Measurements from ENCODE around the gene AWAT1.
A peak's percentile ranks its signal among the peaks of the same experiment; 100 is the strongest.
"Not testable (repeated sequence)": the region's sequence is repeated elsewhere in the genome, so short reads cannot be mapped to it uniquely, and the experiment has no call there.

Gene AWAT1

DNA sequence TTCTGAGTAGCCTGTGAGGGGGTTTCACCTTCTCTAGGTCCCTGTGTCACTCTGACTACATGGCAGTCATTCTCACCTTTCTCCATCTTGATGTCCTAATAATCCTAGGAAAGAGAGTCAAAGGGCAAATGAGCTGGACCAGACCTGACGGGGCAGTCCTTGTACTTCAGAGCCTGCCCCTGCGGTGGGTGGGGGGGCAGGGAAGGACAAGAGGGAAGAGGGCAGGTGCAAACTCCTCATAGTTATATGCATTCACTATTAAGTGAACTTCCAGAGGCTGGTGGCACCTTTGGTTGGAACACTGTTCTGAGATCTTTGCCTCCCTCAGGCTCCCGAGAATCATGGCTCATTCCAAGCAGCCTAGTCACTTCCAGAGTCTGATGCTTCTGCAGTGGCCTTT is at the start of gene AWAT1:
TSS of gene AWAT1 (plus strand) at position 301 of the 400 bp plus-strand sequence. CDS start at position 342, 41 bp downstream.
- no peak for DNase-seq

DNA sequence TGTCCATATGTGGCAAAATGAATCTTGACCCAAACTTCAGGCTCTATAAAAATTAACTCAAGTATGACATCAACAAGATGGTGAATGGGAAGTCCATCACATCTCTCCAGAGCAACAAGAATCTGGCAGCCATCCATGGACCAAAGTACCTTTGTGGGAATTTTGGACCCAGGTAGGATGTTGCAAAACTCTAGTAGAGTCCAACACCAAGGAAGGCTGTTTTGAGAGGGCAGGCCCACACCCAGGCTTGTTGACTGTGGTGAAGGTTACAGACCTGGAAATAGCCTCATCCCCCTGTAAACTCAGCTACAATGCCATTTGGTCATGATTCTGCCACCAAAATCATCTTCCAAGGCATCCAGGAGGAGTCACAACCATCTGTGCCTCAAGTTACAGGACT is 44.2 kb upstream of the AWAT1 start:
- DNase-seq, result no peak

DNA sequence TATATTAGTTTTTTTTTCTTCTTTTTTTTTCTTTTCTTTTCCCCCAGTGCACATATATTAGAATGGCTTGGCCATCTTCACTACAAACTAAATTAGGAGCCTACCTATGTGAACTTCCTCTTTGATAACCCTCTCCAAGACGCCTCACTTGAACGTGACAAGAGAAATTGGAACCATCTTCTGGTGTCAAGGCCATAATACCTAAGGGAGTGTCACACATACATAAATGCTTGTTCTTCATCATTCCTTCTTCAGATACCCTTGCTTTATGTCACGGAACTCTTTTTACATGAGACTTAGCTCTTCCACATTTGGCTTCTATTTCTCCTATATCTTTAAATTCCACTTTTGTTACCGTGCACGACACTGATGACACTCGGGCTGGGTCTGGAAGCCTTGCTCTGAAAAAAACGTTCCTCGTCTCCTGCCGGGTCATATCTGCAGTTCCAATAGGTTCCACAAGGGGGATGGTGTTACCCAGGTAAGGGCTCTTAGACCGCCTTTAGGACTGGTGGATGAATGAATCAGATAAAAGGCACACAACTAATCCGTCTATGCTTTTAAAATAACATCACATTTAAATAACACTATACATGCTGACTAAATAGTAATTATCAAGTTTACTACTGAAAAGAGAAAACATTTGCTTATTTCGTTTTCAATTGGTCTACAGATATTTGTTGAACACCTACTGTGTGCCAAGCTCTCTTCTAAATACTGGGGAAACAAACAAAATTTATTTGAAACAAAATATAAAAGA is 37.3 kb upstream of the AWAT1 start:
- DNase-seq, result peak; percentile 5 to 10

DNA sequence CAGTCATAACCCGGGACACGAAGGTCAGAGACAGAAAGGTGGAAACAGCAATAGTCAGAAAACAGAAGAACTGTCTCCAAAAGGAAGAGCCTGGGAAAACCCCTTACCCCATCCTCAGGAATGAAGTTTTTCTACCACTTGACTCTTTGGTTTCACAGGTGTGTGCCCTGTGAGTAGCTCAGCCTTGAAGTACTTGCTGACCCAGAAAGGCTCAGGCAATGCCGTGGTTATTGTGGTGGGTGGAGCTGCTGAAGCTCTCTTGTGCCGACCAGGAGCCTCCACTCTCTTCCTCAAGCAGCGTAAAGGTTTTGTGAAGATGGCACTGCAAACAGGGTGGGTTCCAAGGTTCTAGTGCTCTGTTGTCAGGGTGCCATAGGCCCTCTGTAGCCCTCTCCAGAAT is 32.7 kb upstream of the AWAT1 start:
- no peak for DNase-seq

DNA sequence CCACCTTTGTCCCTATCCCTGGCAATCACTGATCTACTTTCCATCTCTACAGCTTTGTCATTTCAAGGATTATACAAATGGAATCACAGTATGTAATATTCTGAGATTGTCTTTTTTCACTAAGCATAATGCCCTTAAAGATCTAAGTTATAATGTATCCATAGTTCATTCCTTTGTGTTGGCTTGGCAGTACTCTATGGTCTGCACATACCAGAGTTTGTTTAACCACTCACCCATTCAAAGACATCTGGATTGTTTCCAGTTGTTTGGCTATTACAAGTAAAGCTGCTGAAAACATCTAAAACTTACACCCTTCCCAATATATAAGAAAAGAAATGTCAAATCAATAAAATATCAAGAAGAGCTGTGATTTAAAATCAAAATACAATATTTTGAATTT is 26.0 kb upstream of the AWAT1 start:
- no peak for DNase-seq

DNA sequence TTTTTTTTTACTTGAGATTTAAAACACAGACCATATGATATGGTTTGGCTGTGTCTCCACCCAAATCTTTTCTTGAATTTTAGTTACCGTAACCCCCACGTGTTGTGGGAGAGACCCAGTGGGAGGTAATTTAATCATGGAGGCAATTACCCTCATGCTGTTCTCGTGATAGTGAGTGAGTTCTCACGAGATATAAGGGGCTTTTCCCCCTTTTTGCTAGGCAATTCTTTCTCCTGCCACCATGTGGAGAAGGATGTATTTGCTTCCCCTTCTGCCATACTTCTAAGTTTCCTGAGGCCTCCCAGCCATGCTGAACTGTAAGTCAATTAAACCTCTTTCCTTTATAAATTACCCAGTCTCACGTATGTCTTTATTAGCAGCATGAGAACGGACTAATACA is 24.9 kb upstream of the AWAT1 start:
- not testable (repeated sequence) for DNase-seq

DNA sequence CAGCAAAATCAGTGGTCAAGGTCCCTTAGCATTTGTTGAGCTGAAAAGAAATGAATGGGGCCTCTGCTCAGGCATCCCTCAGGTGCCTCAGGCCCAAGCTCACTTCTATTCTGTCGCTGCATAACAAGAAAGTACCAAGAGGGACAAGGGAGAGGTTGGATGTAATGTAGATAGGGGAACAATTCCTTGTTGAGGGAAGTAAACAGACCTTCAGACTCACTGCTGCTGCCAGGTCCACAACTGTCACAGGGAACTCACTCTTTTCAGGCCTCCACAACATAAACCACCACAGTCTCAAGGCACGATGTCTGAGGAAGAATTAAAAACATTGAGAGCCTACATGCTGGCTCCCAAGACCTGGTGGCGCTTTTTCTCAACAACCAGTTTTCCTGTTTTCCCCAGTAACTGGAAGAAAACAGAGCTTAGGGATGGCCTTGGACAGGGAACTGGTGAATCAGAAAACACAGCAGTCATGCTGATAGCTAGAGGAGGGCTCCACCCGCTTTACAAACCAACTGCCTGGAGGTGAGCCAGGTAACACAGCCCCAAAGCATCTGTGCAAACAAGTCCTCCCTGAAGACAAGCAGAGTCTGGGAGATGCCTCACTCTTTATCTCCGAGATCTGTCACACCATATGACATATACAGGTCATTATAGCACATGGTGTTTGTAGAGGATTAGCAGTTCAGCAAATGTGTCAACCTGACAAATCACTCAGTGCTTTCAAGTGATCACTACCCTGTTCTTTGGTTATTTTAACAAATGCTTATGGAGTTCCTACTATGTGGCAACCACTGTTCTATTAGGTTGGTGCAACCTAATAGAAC is 14.3 kb upstream of the AWAT1 start:
- DNase-seq, result no peak

DNA sequence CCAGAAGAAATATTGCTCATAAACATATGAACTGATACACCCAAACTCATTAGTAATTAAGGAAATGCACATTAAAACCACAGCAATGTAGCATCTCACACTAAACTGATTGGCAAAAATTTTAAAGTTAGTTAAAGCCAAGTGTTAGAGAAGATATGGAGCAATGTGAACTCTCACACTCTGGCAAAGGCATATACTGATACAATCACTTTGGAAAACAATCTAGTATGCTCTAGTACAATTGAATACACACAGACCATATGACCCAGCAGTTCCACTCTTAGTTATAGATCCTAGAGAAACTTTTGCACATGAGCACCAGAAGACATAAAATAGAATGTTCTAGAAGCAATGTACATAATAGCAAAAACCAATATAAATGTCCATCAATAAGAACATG is 8.4 kb upstream of the AWAT1 start:
- DNase-seq, result no peak

DNA sequence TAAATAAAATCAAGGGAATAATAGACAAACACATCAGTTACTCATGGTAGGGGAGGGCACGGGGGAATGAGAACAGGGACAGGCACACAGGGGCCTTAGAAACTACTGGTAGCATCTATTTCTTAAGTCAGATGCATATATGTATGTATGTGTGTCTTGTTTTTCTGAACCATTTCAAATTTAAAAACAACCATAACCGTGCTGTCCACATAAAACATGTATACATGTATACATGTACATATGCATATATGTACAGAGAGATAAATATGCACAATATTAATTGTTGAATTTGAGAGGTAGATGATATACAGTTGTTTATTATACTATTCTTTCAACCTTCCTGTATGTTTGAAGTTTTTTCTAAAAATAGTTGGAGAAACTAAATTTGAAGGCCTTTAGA is 7.8 kb upstream of the AWAT1 start:
- no peak for DNase-seq

DNA sequence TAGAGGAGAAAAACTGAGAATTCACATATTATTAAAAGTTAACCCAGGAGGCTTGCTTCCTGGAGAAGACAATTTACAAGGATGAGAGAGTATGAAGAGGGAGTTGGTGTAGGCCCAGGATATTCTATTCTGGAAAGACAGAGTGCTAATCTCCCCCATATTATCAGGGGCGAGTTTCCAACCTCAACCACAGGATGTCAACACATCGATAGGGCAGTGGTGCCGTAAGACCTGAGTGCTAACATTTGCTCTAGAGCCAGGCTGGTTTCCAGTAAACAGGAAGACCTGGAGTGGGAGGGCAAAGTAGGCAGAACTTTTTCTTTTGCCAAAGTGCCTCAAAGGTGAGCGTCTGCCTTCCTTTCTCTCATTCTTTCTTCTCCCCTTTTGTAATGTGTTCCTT is 2.8 kb upstream of the AWAT1 start:
- no peak for DNase-seq

DNA sequence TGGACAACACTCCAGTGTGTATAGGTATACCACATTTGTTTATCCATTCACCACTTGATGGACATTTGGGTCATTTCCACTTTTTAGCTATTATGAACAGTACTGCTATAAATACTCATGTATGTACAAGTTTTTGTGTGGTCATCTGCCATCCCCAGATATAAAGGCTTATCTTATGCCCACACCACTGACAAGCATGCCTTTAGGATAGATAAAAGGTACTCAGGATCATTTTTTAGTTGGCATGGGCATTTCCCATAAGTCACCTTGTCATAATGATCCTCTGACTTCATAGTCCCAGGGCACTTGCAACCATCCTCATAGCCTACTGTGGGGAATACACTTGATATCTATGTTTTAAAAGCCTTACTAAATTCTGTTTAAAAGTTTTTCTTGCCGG is 6.3 kb downstream of the AWAT1 start:
- no peak for DNase-seq

DNA sequence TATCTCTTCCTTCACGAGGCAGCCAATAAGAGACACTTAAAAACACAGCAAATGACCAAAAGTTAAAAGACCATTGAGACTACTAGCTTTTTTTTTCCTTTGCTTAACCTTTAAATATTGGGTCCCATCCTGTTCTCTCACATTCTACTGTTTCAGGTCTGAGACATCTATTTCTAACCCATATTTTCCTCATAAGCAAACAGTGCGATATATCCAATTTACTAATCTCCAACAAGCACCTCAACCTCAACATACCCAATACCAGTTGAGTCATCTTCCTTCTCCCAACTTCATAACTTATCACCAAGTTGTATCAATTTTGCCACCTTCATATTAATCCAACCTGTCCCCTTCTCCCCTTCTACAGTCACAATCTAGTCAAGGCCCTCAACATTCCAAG is 7.0 kb downstream of the AWAT1 start:
- DNase-seq, result no peak

DNA sequence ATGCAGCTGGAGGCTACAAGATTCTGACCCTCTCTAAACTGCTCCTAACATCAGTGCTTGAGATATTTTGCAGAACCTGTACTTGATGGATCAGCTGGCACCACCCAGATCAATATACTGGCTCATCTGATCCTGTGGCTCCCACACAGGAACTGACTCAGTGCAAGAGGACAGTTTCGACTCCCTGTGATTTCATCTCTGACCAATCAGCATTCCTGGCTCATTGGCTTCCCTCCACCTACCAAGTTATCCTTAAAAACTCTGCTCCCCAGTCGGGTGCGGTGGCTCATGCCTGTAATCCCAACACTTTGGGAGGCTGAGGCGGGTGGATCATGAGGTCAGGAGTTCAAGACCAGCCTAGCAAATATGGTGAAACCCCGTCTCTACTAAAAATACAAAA is 9.1 kb downstream of the AWAT1 start:
- not testable (repeated sequence) for DNase-seq

DNA sequence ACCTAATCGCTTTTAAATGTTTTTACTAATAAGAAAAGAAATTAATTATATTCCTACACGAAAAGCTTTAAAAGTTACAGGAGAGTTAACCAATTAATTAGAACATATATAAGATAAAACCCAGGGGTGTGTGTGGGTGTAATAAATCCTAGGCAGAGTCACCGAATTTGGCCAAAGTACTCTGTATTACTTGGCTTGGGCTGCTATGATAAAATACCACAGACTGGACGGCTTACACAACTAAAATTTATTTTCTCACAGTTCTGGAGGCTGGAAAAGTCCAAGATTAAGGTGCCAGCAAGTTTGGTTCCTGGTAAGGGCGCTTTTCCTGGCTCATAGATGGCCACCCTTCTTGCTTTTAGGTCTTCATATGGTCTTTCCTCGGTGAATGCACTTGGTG is 10.4 kb downstream of the AWAT1 start:
- no peak for DNase-seq

DNA sequence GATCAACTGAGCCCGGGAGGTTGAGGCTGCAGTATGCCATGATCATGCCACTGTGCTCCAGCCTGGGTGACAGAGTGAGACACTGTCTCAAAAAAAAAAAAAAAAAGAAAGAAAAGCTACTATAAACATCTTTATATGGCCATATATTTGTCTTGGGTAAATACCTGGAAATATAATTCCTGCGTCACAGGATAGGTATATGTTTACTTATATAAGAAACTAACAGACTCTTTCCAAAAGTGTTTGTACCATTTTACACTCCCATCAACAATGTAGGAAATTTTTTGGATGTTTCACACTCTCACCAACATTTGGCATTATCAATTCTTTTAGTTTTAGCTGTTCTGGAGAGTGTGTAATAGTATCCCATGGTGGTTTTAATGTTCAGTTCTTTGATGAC is 12.8 kb downstream of the AWAT1 start:
- no peak for DNase-seq

DNA sequence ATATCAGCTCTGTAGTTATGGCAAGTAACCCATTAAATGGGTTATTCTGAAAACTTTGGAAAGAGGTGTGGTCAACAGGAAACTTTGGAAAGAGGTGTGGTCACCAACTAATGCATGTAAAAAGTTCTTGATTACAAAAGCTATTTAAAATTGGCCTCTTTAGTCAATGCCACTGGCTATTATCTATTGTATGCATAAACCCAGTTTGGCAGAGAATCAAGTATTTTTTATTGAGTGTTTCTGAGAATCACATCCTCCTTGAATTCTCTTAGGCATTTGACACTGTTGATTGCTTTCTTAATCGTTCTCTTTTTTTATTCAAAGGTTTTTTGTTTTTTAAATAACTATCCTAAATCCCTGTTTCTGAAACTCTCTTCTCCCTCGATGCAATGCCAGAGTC is 18.0 kb downstream of the AWAT1 start:
- no peak for DNase-seq

DNA sequence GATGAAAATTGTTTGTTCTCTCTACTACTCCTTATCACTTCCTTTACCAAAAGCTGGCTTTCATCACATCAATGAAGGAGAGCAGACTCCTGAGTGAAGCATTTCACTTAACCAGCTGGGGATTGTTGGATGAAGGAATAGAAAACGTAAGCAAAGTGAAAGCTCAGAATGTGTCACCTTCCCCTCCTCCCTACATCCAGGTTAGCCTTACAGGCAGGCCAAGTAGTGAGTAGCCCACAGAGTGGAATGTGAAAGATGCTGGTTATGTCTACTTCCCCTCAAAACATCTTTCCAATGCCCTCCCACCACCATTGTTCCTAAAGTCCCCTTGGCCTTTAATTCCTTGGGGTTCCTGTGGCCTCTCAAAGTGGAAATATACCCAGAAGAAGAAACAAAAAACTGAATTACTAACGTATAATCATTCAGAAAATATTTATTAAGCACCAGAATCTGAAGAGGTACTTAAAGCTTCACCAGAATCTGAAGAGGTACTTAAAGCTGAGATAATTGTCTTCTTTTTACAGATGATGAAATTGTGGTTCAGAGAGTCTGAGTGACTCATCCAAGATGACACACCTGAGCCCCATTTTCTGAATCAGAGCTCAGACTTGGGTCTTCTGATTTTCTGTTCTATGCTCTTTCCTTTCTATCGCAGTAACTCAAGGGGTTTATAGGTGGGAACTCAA is 19.1 kb downstream of the AWAT1 start:
- DNase-seq, result no peak

DNA sequence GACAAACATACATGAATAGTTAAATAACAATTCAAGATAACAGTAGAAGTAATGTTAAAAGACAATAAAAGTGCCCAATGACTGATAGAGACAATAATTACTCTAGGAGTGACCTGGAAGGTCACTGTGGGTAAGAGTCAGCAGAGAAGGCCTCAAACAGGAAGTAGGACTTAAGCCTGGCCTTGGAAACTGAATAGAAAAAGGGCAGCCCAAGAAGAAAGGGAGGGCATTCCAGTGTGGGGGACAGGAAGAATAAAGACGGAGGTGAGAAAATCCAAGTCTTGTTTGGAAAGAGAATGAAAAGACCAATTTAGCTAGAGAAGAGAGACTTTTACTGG is 19.6 kb downstream of the AWAT1 start:
- DNase-seq, result no peak

DNA sequence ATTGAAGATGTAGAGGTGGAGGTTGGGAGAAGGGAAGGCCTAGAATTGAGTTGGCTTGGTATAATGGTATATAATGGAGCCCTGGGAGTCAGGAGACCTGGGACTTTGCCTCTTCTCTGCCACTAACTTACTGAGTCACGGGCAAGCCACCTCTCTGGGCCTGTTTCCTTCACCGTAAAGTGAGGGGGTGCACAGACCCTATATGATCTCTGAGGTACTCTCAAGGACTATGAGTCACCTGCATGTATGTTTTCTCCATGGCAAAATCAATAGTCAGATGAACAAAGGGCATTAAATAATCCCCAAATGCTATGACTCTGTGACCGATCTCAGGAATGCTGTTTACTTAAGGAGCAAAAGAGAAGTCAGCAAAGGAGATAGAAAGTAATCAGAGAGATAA is 20.5 kb downstream of the AWAT1 start:
- DNase-seq, result no peak

DNA sequence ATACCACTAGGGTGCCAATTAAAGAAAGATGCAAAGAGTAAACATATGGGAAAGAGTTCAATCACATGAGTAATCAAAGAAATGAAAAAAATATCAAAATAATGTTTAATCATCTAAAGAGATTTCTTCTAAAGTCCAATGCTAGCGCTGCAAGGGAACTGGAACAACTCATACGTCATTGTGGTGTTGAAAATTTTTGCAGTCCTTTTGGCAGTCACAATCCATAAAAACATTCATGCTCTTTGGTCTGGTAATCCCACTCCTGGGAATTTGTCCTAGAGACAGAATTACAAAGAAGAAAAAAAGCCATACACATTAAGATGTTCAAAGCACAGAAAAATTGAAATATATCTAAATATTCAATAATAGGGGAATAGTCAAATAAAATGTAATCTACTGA is 21.0 kb downstream of the AWAT1 start:
- no peak for DNase-seq

DNA sequence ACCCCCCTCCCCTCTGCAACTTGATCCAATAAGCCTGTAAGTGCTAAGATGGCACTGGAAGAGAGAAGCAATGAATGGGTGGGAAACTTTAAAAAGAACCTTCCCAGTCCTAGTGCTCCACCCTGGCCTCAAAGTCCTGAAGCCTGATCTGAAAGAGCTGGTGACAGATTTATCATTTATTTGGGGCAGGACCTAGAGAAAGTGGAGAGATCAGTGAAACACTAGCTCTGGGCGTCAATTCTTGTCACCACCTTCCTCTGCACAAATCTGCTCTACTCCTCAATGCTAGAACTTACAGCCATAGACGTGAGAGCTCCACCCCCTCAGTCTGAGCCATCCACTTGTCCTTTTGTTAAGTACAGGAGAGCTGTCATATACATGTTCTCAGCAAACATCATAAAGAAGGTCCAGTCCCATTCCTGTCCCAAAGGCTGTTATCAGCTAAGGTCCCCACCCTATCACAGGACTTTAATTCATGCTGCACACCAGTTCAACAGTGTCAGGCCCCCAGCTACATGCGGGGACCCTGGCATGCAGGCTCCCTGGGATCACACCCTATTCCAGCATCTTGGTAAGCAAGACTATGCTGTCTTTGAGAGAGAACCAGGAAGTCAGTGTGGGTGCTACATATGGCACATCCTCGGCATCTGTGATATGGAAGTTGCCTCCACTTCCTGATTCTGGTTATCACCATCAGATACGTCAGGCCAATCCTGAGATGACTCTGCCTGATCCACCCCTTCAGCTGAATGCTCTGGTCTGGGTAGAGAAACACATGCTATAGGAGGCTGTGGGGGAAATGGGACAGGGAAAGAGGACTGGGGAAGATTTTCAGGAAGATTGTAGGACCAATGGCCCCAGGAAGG is 23.2 kb downstream of the AWAT1 start:
- DNase-seq, result no peak

DNA sequence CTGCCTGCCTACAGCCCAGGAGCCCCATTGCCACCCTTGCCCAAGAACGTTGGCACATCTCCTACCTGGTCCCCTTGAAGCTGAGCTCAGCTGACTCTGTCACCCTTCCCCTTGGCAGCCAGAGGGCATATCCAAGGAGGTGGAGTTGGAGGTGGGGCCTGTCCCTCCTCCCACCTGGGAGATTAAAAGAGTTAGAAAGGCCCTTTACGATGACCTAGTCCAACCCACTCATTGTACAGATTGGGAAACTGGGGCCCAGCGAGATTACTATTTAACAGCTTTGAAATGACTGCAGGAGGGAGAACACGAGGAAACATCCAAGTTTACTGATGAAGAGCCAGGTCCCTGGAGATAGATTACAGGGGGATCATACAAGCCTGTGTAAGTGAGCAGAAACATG is 25.6 kb downstream of the AWAT1 start, which contains the start of gene P2RY4:
TSS of gene P2RY4 (minus strand) at position 101 of the 400 bp plus-strand sequence. CDS start 580 bp downstream, outside the sequence.
- no peak for DNase-seq

Measured in NCI-H187 (cell line).